Activated CD8-positive, alpha-beta memory T cell treated with anti-CD3 and anti-CD28 coated beads for 4 hours (primary cell): ENCODE data around the gene TRAPPC12.
"Not testable (repeated sequence)": the region's sequence is repeated elsewhere in the genome, so short reads cannot be mapped to it uniquely, and the experiment has no call there.

Experiments used
- DNase-seq, 2 donors: peaks; one replicate each; pipeline ENCODE4 v3.0.0-alpha.2; 2020; ENCODE audit warnings: low read depth in 2 of 2

The TRAPPC12 gene

GRCh38 chr2:3505771-3506170 lies 126.3 kb downstream of the TRAPPC12 start:
- DNase-seq, result no peak

GRCh38 chr2:3512086-3512485 lies 132.6 kb downstream of the TRAPPC12 start:
- DNase-seq, result no peak

GRCh38 chr2:3513026-3513810 lies 133.7 kb downstream of the TRAPPC12 start:
- DNase-seq, result no peak

DNA sequence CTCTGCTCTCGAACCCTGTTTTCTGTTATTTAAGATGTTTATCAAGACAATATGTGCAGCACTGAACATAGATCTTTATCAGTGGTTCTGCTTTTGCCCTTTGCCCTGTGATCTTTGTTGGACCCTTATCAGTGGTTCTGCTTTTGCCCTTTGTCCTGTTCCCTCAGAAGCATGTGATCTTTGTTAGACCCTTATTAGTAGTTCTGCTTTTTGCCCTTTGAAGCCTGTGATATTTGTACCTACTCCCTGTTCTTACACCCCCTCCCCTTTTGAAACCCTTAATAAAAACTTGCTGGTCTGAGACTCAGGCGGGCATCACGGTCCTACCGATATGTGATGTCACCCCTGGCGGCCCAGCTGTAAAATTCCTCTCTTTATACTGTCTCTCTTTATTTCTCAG lies 135.9 kb downstream of the TRAPPC12 start:
- DNase-seq, result not testable (repeated sequence)

- no peak for DNase-seq
These were observed 137.3 kb downstream of the TRAPPC12 start for GRCh38 chr2:3516831-3517230.

- DNase-seq, result no peak
These were observed 138.5 kb downstream of the TRAPPC12 start for GRCh38 chr2:3517948-3518495.

DNA sequence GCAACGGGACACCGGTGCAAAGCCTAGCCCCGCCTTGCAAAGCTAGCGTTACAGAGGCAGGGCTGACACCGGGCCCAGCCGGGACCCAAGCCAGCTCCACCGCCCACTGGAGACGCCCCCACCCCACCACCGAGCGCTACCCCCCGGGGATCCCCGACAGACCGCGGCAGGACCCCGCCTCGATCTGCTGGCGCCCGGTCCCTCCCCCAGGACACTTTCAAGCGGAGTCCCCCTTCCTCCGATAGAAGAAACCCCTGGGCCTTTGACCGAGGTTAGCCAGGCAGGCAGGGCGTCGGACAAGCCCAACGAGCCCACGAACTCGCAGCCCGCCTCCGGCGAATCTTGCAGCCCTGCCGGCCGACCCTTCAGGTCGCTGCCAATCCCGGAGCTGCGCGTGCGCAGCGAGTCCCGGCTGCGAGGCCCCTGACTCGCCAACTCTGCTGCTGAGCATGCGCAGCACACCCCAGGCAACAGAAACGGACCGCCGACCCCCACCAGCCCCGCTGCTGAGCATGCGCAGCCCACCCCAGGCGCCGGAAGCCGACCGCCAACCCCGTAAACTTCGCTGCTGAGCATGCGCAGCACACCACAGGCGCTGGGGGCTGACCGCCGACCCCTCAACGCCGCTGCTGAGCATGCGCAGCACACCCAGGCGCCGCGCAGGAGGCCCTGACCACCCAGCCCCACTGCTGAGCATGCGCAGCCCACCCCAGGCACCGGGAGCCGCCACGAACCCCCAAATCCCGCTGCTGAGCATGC lies 139.2 kb downstream of the TRAPPC12 start:
- peak; percentile 97 to 99 for DNase-seq

GRCh38 chr2:3519255-3520205 lies 140.0 kb downstream of the TRAPPC12 start, which contains the start of gene ADI1:
TSS of gene ADI1 (minus strand) at chr2:3519531. CDS start at chr2:3519487, 44 bp downstream.
- DNase-seq, result peak; percentile 48 to 58

DNA sequence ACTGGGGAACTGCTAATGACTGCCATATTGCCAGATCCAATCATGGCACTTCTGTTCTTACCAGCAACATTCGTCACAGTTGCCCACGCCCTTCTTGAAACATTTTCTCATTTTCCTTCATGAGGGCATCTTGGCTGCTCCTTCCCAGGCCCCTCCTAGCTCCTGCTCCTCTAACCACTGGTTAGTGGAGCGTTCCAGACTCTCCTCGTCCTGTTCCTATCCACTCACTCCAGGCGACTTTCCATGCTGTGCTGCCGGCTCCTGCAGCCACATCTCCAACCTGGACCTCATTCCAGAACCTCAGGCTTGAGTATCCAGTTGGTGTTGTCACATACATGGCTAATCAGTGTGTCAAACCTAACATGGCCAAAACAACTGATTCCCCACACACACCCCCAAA lies 141.1 kb downstream of the TRAPPC12 start:
- DNase-seq, result no peak

- DNase-seq, result no peak
These were observed 143.5 kb downstream of the TRAPPC12 start for GRCh38 chr2:3522961-3523421.

DNA sequence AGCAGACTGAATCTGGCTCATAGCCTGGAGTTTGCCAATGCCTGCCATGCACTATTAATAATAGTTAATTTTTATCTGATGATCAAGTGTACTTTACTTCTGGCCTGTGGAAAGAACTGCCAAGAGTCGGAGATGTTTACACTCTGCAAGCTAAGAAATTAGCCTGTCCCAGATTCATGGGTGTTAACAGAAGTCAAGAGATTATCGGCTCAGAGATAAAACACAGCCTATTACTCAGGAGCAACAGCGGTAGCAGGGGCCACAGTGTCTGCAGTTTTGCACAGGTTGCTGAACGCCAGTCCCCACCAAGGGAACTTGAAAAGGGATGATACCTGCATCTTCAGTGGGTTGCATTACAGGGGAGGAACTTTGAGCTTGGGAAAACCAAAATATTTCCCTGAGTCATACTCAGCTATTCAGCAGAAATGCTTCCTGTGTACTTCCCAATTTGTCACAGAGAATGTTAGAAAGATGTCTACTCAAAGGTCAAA lies 144.1 kb downstream of the TRAPPC12 start:
- DNase-seq, result no peak

DNA sequence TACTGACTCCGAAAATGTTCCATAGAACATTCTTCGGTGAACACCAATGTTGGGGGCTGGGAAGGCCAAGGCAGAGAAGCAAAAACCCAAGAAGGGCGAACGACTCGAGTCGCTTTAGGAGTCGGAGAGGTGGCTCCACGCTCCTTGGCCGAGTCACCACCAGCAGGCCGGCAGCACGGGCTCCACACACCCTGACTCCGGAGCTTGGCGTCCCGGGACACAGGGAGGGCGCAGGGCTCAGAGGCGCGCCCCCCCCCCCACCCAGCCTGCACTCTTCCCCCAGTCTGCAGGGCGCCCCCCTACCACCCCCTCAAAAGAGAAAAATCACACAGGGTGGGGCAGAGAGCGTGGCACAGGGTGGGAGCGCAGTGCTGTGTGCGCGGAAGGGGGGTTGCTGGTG lies 147.4 kb downstream of the TRAPPC12 start:
- DNase-seq, result no peak

- no peak for DNase-seq
These were observed 148.6 kb downstream of the TRAPPC12 start for GRCh38 chr2:3527886-3528785.
